SK-N-SH treated with all-trans-retinoic acid at 6 μM for 48 hours (cell line): ENCODE measurements around the gene MFRP.

ENCODE experiments used
- ARNTL ChIP-seq: fragments of 450-650 bp; formaldehyde crosslinking; IDR thresholded peaks from 2 replicates; pipeline ENCODE4 v1.5.0; 2020; ENCODE audit warnings: low read depth, mild to moderate bottlenecking, moderate library complexity, borderline replicate concordance
- BACH2 ChIP-seq: fragments of 250-450 bp; sonication (Bioruptor Pico); IDR thresholded peaks from 2 replicates; pipeline ENCODE4 v1.9.0; 2021; ENCODE audit warnings: mild to moderate bottlenecking, borderline replicate concordance
- CSRNP3 ChIP-seq: fragments of 250-450 bp; sonication (Bioruptor Pico); IDR thresholded peaks from 2 replicates; pipeline ENCODE4 v1.5.1; 2021; ENCODE audit warnings: mild to moderate bottlenecking, moderate library complexity
- PATZ1 ChIP-seq: fragments of 250-450 bp; sonication (Bioruptor Pico); IDR thresholded peaks from 2 replicates; pipeline ENCODE4 v1.8.0; 2020; ENCODE audit warnings: mild to moderate bottlenecking, moderate library complexity, borderline replicate concordance
- SNAI2 ChIP-seq: fragments of 250-450 bp; sonication (Bioruptor Pico); IDR thresholded peaks from 2 replicates; pipeline ENCODE4 v1.5.0; 2020; ENCODE audit warnings: mild to moderate bottlenecking, moderate library complexity
- TCF4 ChIP-seq: fragments of 250-450 bp; sonication (Bioruptor Pico); IDR thresholded peaks from 2 replicates; pipeline ENCODE4 v1.8.0; 2021; ENCODE audit warnings: mild to moderate bottlenecking, moderate library complexity, borderline replicate concordance
- TOX ChIP-seq: fragments of 250-450 bp; sonication (Bioruptor Pico); IDR thresholded peaks from 2 replicates; pipeline ENCODE4 v1.8.0; 2021; ENCODE audit warnings: mild to moderate bottlenecking, moderate library complexity, borderline replicate concordance
- ZC3H10 ChIP-seq: fragments of 250-450 bp; sonication (Bioruptor Pico); IDR thresholded peaks from 2 replicates; pipeline ENCODE4 v1.5.1; 2021; ENCODE audit warnings: mild to moderate bottlenecking, moderate library complexity
- ZFP3 ChIP-seq: fragments of 250-450 bp; sonication (Bioruptor Pico); IDR thresholded peaks from 2 replicates; pipeline ENCODE4 v1.5.0; 2020; ENCODE audit warnings: mild to moderate bottlenecking, moderate library complexity
- ZFP30 ChIP-seq: fragments of 450-650 bp; formaldehyde crosslinking; IDR thresholded peaks from 2 replicates; pipeline ENCODE4 v1.5.0; 2022; ENCODE audit warnings: mild to moderate bottlenecking, moderate library complexity
- ZNF565 ChIP-seq: fragments of 450-650 bp; formaldehyde crosslinking; conservative IDR thresholded peaks from 2 replicates; pipeline ENCODE4 v1.5.0; 2020; ENCODE audit warnings: low read depth, mild to moderate bottlenecking, moderate library complexity
- TF ChIP-seq, protein P1 (sequence below): fragments of 250-450 bp; sonication (Bioruptor Pico); IDR thresholded peaks from 2 replicates; pipeline ENCODE4 v1.5.1; 2020; ENCODE audit warnings: low read depth, mild to moderate bottlenecking, moderate library complexity
- TF ChIP-seq, protein P2 (sequence below): fragments of 250-450 bp; sonication (Bioruptor Pico); IDR thresholded peaks from 2 replicates; pipeline ENCODE4 v1.5.0; 2020; ENCODE audit warnings: mild to moderate bottlenecking, moderate library complexity

- TF ChIP-seq BACH2 (CRISPR knock-in tag) (no peak), ZFP3 (CRISPR knock-in tag) (no peak), ZC3H10 (CRISPR knock-in tag) (no peak), TCF4 (CRISPR knock-in tag) (no peak), PATZ1 (CRISPR knock-in tag) (no peak), TOX (CRISPR knock-in tag) (no peak), SNAI2 (CRISPR knock-in tag) (no peak), ZNF565 (CRISPR knock-in tag) (no peak), ZFP30 (CRISPR knock-in tag) (no peak), CSRNP3 (no peak), ARNTL (no peak)
- TF ChIP-seq, protein P1, sequence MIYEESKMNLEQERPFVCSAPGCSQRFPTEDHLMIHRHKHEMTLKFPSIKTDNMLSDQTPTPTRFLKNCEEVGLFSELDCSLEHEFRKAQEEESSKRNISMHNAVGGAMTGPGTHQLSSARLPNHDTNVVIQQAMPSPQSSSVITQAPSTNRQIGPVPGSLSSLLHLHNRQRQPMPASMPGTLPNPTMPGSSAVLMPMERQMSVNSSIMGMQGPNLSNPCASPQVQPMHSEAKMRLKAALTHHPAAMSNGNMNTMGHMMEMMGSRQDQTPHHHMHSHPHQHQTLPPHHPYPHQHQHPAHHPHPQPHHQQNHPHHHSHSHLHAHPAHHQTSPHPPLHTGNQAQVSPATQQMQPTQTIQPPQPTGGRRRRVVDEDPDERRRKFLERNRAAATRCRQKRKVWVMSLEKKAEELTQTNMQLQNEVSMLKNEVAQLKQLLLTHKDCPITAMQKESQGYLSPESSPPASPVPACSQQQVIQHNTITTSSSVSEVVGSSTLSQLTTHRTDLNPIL (CRISPR knock-in tag), result no peak
- TF ChIP-seq, protein P2, sequence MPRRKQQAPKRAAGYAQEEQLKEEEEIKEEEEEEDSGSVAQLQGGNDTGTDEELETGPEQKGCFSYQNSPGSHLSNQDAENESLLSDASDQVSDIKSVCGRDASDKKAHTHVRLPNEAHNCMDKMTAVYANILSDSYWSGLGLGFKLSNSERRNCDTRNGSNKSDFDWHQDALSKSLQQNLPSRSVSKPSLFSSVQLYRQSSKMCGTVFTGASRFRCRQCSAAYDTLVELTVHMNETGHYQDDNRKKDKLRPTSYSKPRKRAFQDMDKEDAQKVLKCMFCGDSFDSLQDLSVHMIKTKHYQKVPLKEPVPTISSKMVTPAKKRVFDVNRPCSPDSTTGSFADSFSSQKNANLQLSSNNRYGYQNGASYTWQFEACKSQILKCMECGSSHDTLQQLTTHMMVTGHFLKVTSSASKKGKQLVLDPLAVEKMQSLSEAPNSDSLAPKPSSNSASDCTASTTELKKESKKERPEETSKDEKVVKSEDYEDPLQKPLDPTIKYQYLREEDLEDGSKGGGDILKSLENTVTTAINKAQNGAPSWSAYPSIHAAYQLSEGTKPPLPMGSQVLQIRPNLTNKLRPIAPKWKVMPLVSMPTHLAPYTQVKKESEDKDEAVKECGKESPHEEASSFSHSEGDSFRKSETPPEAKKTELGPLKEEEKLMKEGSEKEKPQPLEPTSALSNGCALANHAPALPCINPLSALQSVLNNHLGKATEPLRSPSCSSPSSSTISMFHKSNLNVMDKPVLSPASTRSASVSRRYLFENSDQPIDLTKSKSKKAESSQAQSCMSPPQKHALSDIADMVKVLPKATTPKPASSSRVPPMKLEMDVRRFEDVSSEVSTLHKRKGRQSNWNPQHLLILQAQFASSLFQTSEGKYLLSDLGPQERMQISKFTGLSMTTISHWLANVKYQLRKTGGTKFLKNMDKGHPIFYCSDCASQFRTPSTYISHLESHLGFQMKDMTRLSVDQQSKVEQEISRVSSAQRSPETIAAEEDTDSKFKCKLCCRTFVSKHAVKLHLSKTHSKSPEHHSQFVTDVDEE (CRISPR knock-in tag), result no peak
Observed at GRCh38 chr11:119342023-119342300, 4.5 kb downstream of the MFRP start.
